ENCODE results near the gene C2CD3.
"Not testable (repeated sequence)": the region's sequence is repeated elsewhere in the genome, so short reads cannot be mapped to it uniquely, and the experiment has no call there.

Gene C2CD3

GRCh38 chr11:74162681-74163467 lies 7.9 kb downstream of the C2CD3 start:
- DNase-seq (ENCODE audit: low spot score), result no peak

GRCh38 chr11:74159642-74160041 lies 11.2 kb downstream of the C2CD3 start:
- no peak for DNase-seq (ENCODE audit: low spot score)

- DNase-seq (ENCODE audit: low spot score), result no peak
Measured at GRCh38 chr11:74157169-74157568, 13.6 kb downstream of the C2CD3 start.

- no peak for DNase-seq (ENCODE audit: low spot score)
Measured at GRCh38 chr11:74154620-74155281, 16.1 kb downstream of the C2CD3 start.

- DNase-seq (ENCODE audit: low spot score), result no peak
Measured at GRCh38 chr11:74153224-74153623, 17.6 kb downstream of the C2CD3 start.

GRCh38 chr11:74147199-74147929 lies 23.4 kb downstream of the C2CD3 start:
- no peak for DNase-seq (ENCODE audit: low spot score)

GRCh38 chr11:74144592-74144991 lies 26.2 kb downstream of the C2CD3 start:
- no peak for DNase-seq (ENCODE audit: low spot score)

GRCh38 chr11:74142624-74143023 lies 28.2 kb downstream of the C2CD3 start:
- DNase-seq (ENCODE audit: low spot score), result no peak

GRCh38 chr11:74141908-74142307 lies 28.9 kb downstream of the C2CD3 start:
- DNase-seq (ENCODE audit: low spot score), result no peak

GRCh38 chr11:74141241-74141695 lies 29.5 kb downstream of the C2CD3 start:
- DNase-seq (ENCODE audit: low spot score), result peak; percentile 23

- DNase-seq (ENCODE audit: low spot score), result not testable (repeated sequence)
Measured at GRCh38 chr11:74139919-74140431, 30.8 kb downstream of the C2CD3 start.

GRCh38 chr11:74139151-74139918 lies 31.5 kb downstream of the C2CD3 start:
- no peak for DNase-seq (ENCODE audit: low spot score)

- DNase-seq (ENCODE audit: low spot score), result peak; percentile 46
Measured at GRCh38 chr11:74138572-74138971, 32.2 kb downstream of the C2CD3 start.

- DNase-seq (ENCODE audit: low spot score), result no peak
Measured at GRCh38 chr11:74138021-74138420, 32.8 kb downstream of the C2CD3 start.

- no peak for DNase-seq (ENCODE audit: low spot score)
Measured at GRCh38 chr11:74135127-74135840, 35.5 kb downstream of the C2CD3 start.

GRCh38 chr11:74134661-74135060 lies 36.1 kb downstream of the C2CD3 start:
- DNase-seq (ENCODE audit: low spot score), result no peak

- no peak for DNase-seq (ENCODE audit: low spot score)
Measured at GRCh38 chr11:74133436-74133835, 37.4 kb downstream of the C2CD3 start.

GRCh38 chr11:74132833-74133232 lies 38.0 kb downstream of the C2CD3 start:
- no peak for DNase-seq (ENCODE audit: low spot score)

- DNase-seq (ENCODE audit: low spot score), result not testable (repeated sequence)
Measured at GRCh38 chr11:74129121-74129520, 41.7 kb downstream of the C2CD3 start.

- no peak for DNase-seq (ENCODE audit: low spot score)
Measured at GRCh38 chr11:74123008-74123448, 47.8 kb downstream of the C2CD3 start.

GRCh38 chr11:74121804-74122203 lies 49.0 kb downstream of the C2CD3 start:
- DNase-seq (ENCODE audit: low spot score), result no peak
